ENCODE measurements around the gene TMEM220.
A peak's percentile ranks its signal among the peaks of the same experiment; 100 is the strongest.

The TMEM220 gene

DNA sequence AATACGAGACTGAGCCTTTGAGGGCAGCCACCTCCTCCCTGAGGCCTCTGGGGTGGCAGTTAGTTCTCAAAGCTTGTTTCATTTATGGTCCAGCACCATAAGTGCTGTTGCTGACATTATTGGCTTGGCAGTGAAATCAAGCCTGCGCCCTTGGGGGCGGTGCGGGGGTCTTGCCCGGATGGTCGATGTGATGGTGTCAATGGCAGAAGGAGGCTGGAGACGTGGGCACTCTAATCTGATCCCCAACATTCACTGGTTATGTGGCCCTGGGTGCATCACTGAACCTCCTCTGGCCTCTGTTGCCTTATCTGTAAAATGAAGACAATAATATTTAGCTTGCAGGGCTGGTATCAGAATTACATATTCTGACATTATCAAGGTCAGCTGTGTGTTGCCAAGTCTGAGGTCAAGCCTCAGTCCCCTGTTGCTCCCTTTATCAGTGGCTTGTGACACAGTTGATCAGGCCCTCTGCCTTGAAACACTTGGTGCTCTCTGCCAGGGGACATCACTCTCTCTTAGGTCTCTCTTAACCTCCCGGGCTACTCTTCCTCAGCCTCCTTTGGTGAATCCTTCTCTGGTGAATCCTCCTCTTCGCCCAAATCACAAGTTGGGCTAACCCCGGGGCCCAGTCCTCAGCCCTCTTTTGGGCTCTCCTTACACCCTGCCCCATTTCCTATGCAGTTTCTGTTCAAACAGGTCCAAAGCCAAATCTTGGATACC, 11.8 kb upstream of the TMEM220 start:
- no peak for DNase-seq (ENCODE audit: low read depth, low spot score)
- no peak overlapping the region for H3K4me3 ChIP-seq (ENCODE audit: low read depth, low read length)
- TF ChIP-seq, protein P1, sequence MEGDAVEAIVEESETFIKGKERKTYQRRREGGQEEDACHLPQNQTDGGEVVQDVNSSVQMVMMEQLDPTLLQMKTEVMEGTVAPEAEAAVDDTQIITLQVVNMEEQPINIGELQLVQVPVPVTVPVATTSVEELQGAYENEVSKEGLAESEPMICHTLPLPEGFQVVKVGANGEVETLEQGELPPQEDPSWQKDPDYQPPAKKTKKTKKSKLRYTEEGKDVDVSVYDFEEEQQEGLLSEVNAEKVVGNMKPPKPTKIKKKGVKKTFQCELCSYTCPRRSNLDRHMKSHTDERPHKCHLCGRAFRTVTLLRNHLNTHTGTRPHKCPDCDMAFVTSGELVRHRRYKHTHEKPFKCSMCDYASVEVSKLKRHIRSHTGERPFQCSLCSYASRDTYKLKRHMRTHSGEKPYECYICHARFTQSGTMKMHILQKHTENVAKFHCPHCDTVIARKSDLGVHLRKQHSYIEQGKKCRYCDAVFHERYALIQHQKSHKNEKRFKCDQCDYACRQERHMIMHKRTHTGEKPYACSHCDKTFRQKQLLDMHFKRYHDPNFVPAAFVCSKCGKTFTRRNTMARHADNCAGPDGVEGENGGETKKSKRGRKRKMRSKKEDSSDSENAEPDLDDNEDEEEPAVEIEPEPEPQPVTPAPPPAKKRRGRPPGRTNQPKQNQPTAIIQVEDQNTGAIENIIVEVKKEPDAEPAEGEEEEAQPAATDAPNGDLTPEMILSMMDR (IDR thresholded peaks at IDR 0.05; ENCODE audit: low read depth, low read length), result no peak
- in situ Hi-C loops (cut with HindIII; ENCODE audit: low sequenced_read_pairs), result no loop called here

DNA sequence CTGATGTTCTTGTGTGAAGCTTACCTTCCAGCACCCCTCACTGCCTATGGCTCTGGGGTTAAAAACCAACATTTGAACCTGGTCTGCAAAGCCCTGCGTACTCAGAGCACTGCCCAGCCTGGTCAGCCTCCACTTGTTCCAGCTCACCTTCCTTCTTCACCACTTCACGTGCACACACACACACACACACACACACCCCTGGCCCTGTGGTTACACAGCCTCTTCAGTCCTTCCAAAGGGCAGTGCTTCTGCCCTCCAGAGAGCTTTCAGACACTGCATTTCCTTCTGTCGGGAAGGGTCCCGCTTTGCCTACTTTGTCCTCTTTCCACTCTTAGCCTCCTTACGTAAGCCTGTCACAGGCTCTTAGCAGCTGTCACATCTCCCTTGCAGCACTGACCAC, 9.6 kb upstream of the TMEM220 start:
- in situ Hi-C loops (cut with HindIII; ENCODE audit: low sequenced_read_pairs), result no loop called here
- DNase-seq (ENCODE audit: low read depth, low spot score), result no peak
- H3K4me3 ChIP-seq (ENCODE audit: low read depth, low read length), result no peak overlapping the region

DNA sequence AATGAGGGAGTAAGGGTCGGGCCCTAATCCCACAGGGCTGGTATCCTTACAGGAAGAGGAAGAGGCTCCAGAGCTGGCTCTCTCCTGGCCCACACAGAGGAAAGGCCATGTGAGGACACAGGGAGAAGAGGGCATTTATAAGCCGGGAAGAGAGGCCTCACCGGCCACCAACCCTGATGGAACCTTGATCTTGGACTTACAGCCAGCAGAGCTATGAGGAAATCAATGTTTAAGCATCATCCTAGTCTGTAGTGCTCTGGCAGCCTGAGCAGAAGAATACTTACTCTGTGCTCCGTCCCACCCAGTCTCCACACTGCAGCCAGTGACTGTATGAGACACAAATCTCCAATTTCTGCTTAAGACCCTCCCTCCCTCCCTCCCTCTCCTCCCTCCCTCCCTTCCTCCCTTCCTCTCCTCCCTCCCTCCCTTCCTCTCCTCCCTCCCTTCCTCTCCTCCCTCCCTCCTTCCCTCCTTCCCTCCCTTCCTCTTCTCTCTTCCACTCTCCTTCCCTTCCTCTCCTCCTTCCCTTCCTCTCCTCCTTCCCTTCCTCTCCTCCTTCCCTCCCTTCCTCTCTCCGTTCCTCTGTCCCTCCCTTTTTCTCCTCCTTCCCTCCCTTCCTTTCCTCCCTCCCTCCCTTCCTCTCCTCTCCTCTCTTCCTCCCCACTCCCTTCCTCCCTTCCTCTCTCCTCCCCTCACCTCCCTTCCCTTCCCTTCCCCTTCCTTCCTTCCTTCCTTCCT, 8.9 kb upstream of the TMEM220 start:
- DNase-seq (ENCODE audit: low read depth, low spot score), result no peak
- in situ Hi-C loops (cut with HindIII; ENCODE audit: low sequenced_read_pairs), result no loop called here
- TF ChIP-seq, protein P1 (IDR thresholded peaks at IDR 0.05; ENCODE audit: low read depth, low read length), result no peak
- H3K4me3 ChIP-seq (ENCODE audit: low read depth, low read length), result no peak overlapping the region

More for the DNA sequence above, 9.6 kb upstream of the TMEM220 start:
- TF ChIP-seq, protein P1 (IDR thresholded peaks at IDR 0.05; ENCODE audit: low read depth, low read length), result no peak

DNA sequence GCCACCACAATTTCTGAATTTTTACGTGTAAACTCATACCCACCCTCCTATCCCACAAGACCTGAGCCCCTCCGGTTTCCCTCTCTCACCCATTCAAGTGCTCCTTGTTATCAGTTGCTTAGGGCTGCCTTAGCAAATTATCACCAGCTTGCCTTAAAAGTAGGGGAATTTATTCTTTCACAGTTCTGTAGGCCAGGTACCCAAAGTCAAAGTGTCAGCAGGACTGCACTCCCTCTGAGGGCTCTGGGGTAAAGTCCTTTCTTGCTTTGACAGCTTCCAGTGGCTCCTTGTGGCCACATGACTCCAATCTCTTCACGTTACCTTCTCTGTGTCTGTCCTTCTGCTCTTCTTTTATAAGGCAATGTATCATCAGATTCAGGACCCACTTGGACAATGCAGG, 7.9 kb upstream of the TMEM220 start:
- in situ Hi-C loops (cut with HindIII; ENCODE audit: low sequenced_read_pairs), result no loop called here

DNA sequence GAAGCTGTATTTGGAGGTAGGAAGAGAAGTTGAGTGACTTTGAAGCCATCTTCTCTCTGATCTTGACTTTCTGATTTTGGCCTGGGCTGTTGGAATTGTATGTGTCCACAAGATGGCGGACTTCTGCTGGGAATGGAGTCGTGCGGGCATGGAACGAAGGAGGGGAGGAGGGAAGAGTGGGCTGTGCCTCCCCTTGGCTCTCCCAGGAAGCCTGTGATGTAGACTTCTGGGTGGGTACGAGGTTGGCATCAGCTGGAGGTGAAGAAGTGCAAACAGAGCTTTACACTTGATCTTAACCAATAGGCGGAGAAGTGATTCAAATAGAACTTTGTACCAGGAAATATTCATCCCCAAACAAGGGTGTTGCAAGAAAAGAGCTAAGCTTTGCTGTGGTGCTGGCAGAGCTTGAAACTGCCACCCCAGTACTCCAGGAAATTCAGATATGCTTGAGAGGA, 7.4 kb upstream of the TMEM220 start:
- TF ChIP-seq, protein P1 (IDR thresholded peaks at IDR 0.05; ENCODE audit: low read depth, low read length), result peak; percentile 86
- H3K4me3 ChIP-seq (ENCODE audit: low read depth, low read length), result no peak overlapping the region
- in situ Hi-C loops (cut with HindIII; ENCODE audit: low sequenced_read_pairs), result no loop called here
- peak; percentile 51 for DNase-seq (ENCODE audit: low read depth, low spot score)

More for the DNA sequence above, 7.9 kb upstream of the TMEM220 start:
- TF ChIP-seq, protein P1 (IDR thresholded peaks at IDR 0.05; ENCODE audit: low read depth, low read length), result no peak
- no peak for DNase-seq (ENCODE audit: low read depth, low spot score)
- H3K4me3 ChIP-seq (ENCODE audit: low read depth, low read length), result no peak overlapping the region

DNA sequence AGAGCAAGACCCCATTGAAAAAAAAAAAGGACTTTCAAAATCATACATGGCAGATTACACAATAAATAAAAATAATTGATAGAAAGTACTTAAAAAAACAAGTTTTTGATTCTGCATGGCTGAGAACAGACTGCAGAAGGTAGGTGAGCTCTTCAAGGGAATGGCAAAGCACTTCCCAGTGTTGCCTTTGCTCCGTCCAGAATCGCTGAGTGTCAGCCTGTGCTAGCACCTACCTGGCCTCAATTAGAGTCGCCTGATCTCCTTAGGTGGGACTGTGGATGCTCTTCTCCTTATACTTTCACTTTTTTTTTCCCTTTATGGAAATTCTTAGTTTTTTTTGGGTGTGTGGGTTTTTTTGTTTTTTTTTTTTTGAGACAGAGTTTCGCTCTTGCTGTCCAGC, 6.0 kb upstream of the TMEM220 start:
- H3K4me3 ChIP-seq (ENCODE audit: low read depth, low read length), result no peak overlapping the region
- TF ChIP-seq, protein P1 (IDR thresholded peaks at IDR 0.05; ENCODE audit: low read depth, low read length), result no peak
- in situ Hi-C loops (cut with HindIII; ENCODE audit: low sequenced_read_pairs), result no loop called here
- no peak for DNase-seq (ENCODE audit: low read depth, low spot score)

All from astrocyte of the spinal cord (primary cell).